VCaP (cell line): Measurements from ENCODE around the gene HNRNPUL1.
A peak's percentile ranks its signal among the peaks of the same experiment; 100 is the strongest.

Experiments used
- H3K27ac ChIP-seq: fragments of 450-650 bp; 2 replicates; pipeline ENCODE4 v1.5.1; 2017
- TF ChIP-seq, protein P1 (sequence below): fragments of 450-650 bp; conservative IDR thresholded peaks from 2 replicates; pipeline ENCODE4 v1.5.1; 2017; ENCODE audit warnings: mild to moderate bottlenecking, moderate library complexity

The HNRNPUL1 gene

DNA sequence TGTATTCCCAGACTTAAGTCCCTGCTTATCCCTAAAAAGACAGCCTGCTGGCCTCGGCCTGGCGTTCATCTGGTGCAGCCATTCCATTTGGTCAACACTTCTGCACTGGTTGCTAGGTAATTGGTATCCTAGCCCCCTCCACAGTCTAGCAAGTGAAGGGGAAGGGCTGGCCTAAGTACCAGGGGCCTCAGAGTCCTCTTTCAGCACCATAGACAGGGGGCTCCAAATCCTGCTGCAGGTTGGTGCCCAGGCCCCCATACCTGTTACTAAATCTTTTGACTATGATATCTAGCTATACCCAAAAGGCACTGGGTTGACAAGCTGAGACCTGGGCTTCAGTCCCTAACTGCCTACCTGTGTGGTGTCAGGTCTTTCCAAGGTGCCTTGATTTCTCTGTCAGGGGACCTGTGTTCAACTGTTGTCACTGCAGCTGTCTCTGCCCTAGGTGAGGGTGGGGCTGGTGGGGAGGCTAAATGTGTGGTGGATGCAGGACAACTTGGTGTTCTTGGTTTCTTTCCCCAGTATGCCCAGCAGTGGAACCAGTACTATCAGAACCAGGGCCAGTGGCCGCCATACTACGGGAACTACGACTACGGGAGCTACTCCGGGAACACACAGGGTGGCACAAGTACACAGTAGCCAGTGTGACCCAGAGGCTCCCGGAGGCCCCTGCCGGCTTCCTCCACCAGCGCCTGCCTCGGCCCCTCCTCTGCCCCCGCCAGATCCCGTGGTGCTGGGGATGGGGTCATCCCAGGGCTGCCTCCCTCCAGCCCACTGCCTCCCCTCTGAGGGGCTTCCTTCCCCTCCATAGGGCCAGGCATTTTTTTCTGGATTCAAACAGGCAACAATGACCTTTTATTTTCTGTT lies 42.0 kb downstream of the HNRNPUL1 start:
- TF ChIP-seq, protein P1, sequence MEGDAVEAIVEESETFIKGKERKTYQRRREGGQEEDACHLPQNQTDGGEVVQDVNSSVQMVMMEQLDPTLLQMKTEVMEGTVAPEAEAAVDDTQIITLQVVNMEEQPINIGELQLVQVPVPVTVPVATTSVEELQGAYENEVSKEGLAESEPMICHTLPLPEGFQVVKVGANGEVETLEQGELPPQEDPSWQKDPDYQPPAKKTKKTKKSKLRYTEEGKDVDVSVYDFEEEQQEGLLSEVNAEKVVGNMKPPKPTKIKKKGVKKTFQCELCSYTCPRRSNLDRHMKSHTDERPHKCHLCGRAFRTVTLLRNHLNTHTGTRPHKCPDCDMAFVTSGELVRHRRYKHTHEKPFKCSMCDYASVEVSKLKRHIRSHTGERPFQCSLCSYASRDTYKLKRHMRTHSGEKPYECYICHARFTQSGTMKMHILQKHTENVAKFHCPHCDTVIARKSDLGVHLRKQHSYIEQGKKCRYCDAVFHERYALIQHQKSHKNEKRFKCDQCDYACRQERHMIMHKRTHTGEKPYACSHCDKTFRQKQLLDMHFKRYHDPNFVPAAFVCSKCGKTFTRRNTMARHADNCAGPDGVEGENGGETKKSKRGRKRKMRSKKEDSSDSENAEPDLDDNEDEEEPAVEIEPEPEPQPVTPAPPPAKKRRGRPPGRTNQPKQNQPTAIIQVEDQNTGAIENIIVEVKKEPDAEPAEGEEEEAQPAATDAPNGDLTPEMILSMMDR, result no peak
- no peak overlapping the region for H3K27ac ChIP-seq

GRCh38 chr19:41307090-41307875 lies 43.1 kb downstream of the HNRNPUL1 start:
- TF ChIP-seq, protein P1, result no peak
- H3K27ac ChIP-seq, result peak overlapping the region; percentile 94; the same call in 1 of the 2 replicates

- H3K27ac ChIP-seq, result peak overlapping the region; percentile 94
- TF ChIP-seq, protein P1, result 0 out of 2 replicates have a peak, but pooled peaks have one; percentile 62
These were observed 43.8 kb downstream of the HNRNPUL1 start for GRCh38 chr19:41307954-41308449.

GRCh38 chr19:41308450-41309179 lies 44.4 kb downstream of the HNRNPUL1 start:
- TF ChIP-seq, protein P1, result peak; percentile 98
- peak overlapping the region; percentile 94 for H3K27ac ChIP-seq

DNA sequence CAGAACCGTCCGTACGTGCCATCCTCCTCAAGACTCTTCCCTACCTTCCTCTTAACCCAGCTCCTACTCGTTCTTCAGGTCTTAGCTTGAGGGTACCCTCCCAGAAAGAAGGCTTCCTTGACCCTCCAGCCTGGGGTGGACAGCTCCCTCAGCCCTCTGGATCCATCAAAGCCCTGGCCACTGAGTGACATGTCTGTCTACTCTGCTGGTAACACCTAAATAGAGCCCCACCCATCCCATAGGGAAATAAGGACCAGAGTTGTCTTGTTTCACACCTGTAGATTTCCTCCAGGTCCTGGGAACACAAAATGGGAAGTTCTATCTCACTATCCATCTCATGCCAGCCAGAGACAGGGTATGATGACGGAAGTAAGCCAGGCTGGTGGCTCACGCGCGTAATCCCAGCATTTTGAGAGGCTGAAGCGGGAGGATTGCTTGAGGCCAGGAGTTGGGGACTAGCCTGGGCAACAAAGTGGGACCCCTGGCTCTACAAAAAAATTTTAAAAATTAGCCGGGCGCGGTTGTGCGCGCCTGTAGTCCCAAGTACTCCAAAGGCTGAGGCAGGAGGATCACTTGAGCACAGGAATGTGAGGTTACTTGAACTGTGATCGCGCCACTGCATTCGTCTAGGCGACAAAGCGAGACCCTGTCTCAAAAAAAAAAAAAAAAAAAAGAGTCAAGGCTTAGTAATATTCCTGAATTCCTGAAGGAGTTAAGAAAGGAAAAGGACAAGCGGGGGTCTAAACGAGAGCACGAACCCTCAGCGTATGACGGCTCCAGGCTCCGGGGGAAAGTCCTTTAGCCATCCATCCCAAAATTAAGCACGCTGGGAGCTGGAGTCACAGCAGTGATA lies 45.2 kb downstream of the HNRNPUL1 start:
- peak overlapping the region; percentile 94 for H3K27ac ChIP-seq
- TF ChIP-seq, protein P1, result no peak

- TF ChIP-seq, protein P1, result no peak
- peak within 1 kb of the TSS; percentile 94 for H3K27ac ChIP-seq
These were observed 46.1 kb downstream of the HNRNPUL1 start, which contains the start of gene CCDC97 for GRCh38 chr19:41310033-41310831. CCDC97 (plus strand) TSS chr19:41310172; CDS start chr19:41310311, 139 bp downstream.
